GM19240 (cell line): ENCODE results near the gene CASP8.
"Not testable (repeated sequence)": the region's sequence is repeated elsewhere in the genome, so short reads cannot be mapped to it uniquely, and the experiment has no call there.

Experiments used
- DNase-seq: peaks from one replicate; pipeline ENCODE4 v3.0.0; 2011; ENCODE audit warnings: low spot score; ENCODE audit not compliant: insufficient read length

Gene CASP8

DNA sequence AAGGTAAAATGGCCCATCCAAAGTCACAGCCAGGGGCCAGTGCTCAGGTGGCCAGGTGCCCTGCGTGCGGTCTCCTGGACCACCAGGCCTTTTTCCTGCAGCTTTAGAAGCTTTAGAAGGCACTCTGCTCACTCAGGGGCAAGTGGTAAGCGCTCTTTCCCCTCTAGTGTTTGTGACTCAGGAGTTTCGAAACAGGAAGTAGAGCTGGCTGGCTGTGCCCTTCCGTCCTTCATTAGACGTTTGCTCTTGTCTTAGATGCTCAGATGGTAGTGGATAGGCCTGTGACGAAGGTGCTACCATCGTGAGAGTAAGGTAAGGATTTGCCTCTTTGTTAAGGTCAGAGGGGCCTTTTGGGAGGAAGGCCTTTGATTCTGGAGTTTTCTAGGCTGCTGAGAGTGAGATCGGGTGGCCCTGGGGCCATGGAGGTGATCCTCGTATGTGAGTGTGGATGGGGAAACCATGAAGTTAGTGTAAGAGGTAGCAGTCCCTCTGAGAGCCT, at the start of gene CASP8:
TSS of gene CASP8 (plus strand) at position 235 of the 499 bp plus-strand sequence. CDS start 5,951 bp downstream, outside the sequence.
- no peak for DNase-seq

DNA sequence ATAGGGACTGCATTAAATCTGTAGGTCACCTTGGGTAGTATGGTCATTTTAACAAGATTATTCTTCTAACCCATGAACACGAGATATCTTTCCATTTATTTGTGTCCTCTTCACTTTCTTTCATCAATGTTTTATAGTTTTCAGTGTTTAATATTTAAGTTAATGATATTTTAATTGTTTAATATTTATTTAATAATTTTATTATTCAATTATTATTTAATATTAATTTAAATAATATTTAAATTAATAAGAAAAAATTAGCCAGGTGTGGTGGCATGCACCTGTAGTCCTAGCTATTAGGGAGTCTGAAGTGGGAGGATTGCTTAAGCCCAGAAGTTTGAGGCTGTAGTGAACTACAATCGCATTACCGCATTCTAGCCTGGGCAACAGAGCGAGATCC, 44.4 kb upstream of the CASP8 start:
- DNase-seq: no peak

DNA sequence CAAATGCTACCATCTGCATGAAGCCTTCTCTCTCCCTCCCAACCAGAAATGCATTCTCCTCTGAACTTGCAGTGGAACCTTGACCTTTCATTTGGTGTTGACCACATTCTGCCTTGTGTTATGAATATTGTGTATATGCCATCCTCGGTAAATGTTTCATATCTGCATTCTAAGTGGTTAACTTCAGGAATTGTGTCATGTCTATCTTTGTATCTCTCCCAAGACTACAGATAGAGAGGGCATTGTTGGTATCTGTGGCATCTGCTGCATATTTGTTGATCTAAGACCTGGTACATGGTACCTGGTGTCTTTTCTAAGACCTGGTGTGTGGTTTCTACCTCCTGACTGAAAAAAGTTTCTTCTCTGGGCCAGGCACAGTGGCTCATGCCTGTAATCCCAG, 43.4 kb upstream of the CASP8 start:
- DNase-seq: no peak

DNA sequence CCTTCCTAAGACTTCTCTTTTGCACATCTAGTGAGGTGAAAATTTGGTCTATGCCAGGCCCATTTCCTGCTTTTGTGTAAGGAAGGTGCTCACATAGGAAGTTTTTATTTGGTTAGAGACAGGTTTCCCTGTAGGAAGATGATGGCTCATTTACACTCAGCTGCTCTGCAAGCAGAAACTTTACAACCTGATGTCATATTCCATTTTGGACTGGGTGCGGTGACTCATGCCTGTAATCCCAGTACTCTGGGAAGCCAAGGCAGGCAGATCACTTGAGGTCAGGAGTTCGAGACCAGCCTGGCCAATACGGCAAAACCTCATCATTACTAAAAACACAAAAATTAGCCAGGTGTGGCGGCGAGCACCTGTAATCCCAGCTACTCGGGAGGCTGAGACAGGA, 41.6 kb upstream of the CASP8 start:
- DNase-seq: no peak

DNA sequence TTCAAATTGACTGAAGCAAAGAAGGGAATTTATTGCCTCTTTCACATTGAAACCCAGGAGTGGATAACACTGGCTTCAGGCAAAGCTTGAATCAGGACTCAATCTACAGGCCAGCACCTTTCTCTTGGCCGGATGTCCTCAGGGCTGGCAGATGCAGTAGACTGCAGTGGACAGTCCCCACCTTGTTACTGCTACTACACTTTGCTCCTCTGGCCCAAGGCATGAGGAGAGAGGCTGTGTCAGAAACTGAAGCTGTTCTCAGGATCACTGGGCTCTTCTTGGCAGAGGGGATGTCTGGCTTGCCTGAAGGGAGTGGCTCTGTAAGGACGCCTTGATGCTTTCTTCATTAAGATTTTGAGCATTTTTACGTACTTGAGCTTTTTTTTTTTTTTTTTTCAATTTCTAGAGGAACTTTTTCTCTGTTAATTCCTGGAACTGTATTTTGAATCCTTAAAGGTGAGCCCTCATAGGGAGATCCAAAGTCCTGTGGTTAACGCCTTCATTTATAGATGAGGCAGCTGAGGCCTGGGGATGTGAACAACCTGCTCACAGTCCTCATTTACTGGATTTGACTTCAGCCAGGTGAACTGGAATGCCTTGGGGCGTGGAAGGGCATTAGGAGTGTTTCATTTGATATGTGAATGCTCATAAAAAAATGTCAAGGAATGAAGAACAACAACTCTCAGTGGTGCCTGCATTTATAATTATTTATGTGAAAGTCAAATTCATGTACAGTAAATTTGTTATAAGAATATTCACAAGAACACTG, 40.8 kb upstream of the CASP8 start:
- DNase-seq: no peak

DNA sequence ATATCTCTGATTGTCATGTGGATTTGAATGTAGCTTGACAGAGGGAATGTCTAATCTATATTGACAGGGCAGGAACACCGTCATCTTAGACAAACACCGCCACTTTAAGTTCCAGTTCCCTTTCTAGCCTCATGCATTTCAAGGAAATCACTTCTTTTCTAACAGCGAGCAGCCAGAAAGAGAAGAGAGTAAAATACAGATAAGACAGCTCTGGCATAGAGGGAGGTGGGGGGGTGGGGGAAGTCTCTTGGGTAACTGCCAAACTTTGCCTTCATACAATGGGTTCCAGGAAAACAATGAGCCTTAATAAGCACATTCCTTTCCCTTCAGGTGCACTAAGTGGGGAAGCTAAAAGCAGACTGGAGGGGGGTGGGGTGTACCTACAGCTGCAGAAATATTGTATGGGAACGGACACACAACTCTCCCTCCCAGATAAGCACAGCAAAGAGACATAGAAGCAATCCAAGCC, 40.2 kb upstream of the CASP8 start:
- no peak for DNase-seq

DNA sequence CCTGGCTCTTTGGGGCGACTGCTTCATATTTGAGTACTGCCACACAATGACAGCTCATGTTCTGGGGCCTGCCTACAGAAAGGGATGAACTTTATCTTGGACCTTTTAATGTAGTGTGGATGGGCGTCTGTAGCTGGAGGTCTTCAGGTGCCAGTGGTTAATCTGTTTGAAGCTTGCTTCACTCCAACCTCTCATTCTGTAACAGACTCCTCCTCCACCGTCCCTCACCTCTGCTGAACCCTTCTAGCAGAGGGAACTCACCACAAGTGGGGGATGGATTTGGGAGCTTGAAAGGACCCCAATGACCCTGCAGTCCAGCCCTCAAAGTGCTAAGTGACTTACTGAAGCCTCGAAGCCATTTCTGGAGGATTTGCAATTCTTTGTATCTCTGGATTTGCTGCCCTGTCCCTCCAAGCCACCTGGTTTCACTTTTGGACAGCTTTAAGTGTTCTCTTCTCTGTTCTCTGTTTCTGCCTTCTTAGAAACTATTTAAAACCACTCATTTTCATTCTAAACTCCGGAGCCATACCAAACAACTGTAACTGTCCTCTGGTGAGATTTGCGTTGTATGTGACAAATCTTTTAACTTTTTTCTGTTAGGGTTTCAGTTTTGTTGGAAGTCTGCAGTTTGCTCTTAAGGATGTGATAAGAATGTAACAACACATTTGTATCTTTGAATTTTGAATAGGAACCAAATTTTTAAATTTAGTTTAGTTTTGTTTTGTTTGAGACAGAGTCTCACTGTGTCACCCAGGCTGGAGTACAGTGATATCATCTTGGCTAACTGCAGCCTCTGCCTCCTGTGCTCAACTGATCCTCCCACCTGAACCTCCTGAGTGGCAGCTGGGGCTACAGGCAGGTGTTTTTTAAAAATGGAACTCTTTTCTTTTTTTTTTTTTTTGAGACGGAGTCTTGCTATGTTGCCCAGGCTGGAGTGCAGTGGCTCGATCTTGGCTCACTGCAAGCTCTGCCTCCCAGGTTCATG, 37.0 kb upstream of the CASP8 start:
- DNase-seq: peak; percentile 44

DNA sequence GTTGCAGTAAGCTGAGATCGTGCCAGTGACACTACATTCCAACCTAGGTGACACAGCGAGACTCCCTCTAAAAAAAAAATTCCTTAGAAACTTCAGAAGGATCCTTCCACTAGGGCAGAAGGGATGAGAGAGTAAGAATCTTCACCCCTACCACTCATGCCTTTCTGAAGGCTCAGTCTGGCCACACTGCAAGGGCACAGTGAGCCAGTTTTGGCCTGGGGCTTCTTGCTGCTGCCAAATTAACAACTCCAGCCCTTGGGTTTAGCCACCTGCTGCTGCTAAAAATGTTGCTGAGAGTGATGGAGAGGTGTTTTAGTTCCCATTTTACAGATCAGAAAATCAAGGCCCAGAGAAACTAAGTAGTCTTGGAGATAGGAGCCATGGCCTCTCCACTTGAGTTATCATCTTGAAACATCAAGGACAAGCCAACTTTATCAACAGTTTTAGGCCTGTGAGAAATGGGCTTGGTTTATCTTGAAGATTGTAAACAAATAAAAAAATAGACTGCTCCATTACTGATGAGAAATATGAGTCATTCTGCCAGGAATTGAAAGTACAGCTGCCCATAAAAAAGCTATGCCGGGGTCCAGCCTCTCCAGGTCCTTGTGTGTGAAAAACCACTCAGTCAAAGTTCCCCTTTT, 31.9 kb upstream of the CASP8 start:
- DNase-seq: no peak

DNA sequence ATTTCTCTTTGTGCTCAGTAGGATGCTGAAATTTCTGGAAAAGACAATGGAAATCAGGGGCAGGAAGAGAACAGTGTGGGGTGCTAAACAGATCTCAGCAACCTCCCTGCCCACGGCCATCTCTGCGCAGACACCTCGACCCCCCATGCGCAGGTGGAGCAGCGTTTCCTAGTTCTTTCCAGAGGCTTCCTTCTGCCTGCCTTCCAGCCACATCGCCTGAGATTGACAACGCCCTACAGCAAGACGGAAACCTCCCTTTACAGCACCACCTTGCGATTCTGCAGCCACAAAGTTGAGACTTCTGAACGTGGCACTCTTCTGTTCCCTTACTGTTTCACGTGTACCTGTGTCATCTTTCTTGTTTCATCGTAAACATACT, 31.4 kb upstream of the CASP8 start:
- DNase-seq: no peak

DNA sequence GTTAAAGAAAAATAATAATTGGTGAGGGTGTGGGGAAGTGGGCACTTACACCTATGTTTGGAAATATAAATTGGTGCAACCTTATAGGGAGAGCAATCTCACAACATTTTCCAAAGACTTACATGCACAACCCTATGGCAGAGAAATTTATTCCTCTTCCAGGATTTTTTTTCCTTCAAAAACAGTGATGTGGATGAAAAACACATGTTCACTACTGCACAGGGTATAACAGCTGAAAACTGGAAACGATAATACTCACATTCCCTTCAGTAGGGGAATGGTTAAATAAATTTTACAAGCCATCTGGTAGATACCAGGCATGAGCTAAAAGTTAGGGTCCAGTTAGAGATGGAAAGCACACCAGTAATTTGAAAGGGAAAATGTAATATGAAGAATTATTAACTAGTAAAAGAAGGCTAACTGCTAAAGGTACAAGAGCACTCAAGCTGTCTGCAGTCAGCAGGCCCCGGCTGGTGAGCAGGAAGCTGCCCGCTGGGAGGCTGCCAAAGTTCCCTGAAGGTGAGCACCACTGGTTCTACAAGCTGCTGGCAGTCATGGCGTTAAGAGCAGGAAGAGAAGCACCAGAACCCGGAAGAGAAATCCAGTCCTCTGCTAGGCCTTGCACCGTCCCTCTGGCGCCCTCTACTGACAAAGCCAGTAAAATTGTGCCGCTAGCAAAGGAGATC, 28.4 kb upstream of the CASP8 start:
- DNase-seq: peak; percentile 79

DNA sequence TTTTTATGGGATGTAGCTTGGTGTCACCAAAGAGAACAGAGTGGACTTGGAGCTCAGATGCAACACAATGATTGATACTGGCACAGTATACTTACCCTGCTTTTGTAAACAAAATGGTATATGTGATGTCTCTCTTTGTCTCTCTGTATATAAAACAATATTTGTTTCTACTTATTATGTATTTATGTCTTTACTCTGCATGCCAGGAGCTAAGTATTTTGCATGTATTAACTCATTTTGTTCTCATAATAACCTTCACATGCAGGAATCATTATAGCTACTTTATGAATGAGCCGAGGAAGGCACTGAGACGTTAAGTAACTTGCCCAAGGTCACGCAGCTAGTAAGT, 27.9 kb upstream of the CASP8 start:
- no peak for DNase-seq

DNA sequence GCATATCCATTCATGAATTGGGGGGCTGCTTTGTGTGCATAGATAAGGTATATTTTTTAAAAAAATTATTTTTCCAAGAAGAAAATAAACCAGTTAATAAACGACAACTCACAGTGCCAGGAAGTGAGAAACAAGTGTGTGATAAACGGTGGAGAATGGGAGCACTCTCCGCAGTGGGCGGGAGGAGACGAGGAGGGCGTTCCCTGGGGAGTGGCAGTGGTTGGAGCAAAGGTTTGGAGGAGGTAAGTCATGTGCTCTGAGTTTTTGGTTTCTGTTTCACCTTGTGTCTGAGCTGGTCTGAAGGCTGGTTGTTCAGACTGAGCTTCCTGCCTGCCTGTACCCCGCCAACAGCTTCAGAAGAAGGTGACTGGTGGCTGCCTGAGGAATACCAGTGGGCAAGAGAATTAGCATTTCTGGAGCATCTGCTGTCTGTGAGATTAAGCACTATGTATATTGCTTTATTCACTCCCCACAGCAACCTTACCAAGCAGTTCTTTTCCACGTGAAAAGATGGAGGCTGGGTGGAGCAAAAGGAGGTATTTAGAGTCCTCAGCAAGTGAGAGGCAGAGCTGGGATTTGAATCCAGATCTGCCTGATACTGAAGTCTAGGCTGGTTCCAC, 27.0 kb upstream of the CASP8 start:
- peak; percentile 77 for DNase-seq

DNA sequence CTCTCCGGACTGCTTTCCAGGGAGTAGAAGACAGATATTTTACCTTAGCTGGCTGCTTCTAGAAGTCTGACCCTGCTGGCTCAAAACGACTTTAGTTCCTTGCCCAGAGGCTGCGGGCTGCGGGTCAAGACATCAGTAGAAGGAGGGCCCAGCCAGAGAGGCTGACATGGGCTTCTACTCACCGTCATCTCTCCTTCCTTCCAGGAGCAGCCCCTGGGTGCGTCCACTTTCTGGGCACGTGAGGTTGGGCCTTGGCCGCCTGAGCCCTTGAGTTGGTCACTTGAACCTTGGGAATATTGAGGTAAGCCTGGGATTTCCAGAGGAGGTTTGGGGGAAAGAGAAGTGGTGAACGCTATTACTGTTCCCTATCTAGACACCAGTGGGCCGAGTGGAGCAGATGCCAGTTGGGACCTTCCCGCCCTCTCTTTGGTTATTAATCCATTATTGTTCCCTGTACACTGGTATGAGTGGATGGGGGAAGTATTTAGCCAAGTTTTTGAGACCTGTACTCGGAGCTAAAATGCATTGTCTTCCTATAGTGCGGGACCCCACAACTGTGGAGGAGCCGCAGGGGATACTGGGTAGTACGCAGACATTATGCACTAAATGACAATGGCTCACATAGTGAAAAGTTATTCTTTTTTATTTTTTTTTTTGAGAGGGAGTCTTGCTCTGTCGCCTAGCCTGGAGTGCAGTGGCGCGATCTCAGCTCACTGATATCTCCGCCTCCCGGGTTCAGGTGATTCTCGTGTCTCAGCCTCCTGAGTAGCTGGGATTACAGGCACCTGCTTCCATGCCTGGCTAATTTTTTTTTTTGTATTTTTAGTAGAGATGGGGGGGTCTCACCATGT, 26.3 kb upstream of the CASP8 start:
- DNase-seq: no peak

DNA sequence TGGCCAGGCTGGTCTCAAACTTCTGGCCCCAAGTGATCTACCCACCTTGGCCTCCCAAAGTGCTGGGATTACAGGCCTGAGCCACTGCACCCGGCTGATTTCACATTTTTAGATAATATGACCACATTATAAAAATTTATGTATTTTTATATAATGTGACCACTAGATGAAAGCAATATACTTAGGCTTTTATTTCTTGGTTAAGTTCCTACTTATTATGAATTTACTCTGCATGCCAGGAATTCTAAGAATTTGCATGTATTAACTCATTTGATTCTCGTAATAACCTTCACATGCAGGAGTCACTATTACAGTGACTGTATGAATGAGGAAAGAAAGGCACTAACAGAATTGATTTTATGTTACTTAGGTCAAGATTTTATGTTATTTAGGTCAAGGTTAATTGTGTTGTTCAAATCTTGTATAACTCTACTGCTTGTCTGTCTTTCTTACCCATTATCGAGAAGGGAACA, 25.6 kb upstream of the CASP8 start:
- no peak for DNase-seq

DNA sequence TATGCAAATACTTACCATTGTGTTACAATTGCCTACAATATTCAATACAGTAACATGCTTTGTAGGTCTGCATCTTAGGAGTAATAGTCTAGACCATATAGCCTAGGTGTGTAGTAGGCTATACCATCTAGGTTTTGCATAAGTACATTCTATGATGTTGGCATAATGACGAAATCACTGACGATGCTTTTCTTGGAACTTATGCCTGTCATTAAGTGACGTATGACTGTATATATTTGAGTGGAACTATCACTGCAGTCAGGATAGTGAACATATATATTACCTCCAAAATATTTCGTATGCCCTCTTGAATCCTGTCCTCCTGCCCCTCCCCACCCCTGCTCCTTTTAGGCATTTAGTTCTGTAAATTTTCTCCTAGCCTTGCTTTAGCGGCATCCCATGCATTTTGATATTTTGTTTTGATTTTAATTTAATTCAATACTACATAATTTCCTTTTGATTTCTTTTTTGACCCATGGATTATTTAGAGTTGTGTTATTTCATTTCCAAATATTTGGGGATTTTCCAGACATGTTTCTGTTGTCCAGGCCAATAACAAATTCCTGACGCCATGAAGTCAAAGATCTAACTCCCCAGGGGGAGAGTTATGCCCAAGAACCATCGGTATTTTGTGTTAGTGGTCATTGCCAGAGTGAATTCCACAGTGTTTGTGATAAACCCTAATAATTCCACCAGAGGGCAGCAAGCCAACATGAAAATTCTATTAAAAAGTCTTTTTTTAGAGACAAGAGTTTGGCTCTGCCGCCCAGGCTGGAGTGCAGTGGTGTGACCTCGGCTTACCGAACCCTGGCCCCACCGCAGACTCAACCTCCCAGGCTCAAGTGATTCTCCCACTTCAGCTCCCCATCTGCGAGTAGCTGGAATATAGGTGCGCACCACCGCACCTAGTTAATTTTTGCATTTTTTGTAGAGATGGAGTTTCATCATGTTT, 24.2 kb upstream of the CASP8 start:
- no peak for DNase-seq

DNA sequence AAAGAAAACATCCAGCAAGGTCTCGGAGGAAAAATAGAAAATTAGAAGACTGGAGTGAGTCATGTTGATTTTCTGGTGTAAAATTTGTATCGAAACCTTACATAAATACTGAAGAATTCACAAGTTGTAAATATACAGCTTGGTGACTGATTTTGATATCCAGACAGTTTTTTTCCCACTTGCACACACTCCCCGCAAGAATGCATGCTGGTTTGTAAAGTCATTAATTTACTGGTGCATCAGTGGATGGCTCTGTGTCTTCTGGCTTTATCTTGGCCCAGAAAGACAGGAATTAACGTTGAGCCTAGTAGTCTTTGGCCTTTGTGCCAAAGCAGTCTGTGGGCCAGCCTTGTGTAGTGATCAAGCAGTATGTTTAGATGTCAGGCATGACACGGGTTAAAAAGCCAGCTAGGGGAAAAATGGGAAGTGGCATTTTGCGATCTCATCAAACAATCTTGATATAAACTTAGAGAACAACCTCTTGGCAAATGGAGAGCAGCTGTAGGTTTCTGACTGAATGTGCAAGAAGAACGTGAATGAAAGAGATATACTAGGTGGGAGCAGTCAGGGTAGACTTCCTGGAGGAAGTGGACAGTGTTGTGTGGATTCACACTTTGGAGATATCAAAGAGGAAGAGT, 22.7 kb upstream of the CASP8 start:
- no peak for DNase-seq

DNA sequence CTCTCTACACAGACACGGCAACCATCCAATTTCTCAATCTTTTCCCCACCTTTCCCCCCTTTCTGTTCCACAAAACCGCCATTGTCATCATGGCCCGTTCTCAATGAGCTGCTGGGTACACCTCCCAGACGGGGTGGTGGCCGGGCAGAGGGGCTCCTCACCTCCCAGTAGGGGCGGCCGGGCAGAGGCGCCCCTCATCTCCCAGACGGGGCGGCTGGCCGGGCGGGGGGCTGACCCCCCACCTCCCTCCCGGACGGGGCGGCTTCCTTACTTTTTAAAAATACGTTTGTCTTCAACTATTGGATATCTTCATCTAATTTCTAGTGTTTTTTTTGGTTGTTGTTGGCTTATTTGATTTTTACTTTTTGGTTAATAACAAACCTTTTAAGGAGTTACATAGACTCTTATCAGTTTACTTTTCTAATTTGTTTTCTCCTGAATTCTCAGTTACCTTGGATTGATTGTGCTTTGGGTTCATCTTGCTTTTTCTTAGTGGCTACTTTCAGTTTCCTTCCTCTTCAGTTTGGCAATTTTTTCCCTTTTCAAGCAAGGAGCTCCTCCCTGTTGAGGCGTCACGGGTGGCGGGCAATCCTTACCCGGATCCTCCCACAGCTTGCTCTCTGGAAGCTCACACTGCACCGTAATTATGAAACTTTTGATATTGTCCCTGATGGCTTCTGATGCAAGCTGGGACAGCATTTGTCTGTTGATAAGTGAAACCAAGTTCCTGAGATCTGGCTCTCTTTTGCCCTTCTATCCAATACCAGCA, 21.0 kb upstream of the CASP8 start:
- DNase-seq: not testable (repeated sequence)
